Amygdala (tissue), 56 donors: ENCODE results near the gene PHACTR3.
A peak's percentile ranks its signal among the peaks of the same experiment; 100 is the strongest.
"Not testable (repeated sequence)": the region's sequence is repeated elsewhere in the genome, so short reads cannot be mapped to it uniquely, and the experiment has no call there.

ENCODE experiments used
- DNase-seq, 56 donors: peaks; one replicate each; lab custom pipeline; 2025; lab: John Stamatoyannopoulos, UW

The PHACTR3 gene

DNA sequence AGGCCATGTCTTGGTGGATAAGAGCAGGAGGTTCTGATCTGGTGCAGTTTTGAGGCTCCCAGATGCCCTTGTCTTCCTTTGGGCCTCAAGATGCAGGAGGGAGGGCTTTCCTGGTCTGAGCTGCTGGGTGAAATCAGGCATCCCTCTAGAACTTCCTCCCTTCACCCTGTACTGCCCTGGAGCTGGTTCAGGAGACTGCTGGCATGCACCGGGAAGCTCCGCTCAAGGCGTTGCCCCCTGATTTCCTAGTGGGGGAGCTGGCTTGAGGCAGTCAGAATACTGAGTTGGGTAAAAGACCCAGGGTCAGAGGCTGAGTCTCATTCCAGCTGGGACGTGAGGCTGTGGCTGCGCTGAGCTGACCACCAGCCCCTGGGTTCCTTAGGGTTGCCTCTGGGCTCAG, 12.0 kb downstream of the PHACTR3 start:
- no peak for DNase-seq

GRCh38 chr20:59617221-59617620, 12.9 kb downstream of the PHACTR3 start:
- DNase-seq, result no peak

- peak in 12 of 56 donors; percentile 23 to 50 (median 34) for DNase-seq
Observed at GRCh38 chr20:59618131-59618530, 13.8 kb downstream of the PHACTR3 start.

- not testable (repeated sequence) for DNase-seq
Observed at GRCh38 chr20:59618585-59618984, 14.2 kb downstream of the PHACTR3 start.

GRCh38 chr20:59620860-59621505, 16.6 kb downstream of the PHACTR3 start:
- peak in 4 of 56 donors; percentile 29 to 44 (median 35) for DNase-seq

- no peak for DNase-seq
Observed at GRCh38 chr20:59622496-59622895, 18.2 kb downstream of the PHACTR3 start.

DNA sequence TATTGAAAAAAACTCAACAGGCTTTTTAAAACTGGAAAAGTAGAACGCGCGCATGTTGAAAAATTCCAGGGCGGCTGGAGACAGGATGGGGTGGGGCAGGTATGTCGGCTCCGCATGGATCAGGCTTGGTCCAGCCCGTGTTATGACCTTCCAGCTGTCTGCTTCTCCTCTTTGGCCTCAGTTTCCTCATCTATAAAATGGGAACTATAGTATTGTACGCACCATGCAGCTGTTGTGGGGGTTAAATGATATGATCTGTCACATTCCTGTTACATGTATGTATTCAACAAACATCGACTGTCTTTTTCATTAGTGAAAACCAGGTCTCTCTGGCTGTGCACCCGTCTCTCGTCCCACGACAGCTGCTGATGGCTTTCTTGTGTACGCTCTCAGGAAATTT, 18.8 kb downstream of the PHACTR3 start:
- DNase-seq, result no peak

DNA sequence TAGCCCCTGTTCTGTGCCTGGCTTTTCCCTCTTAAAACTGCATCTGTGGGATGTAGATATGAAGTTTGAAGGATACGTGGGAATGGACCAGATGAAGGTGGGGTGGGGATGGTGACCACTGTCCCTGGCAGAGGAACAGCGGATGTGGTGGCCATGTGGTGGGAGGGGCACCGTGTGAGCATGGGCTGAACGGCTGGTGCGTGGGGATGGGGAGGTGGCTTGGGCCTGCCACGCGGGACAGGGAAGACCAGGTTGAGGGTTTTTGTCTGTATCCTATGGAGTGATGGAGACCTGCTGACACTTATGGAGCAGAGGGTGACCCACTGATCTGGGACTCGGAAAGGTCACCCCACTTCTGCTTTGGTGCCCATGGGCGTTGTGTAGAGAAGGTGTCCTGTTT, 19.2 kb downstream of the PHACTR3 start:
- no peak for DNase-seq

- DNase-seq, result no peak
Observed at GRCh38 chr20:59624401-59624800, 20.1 kb downstream of the PHACTR3 start.

- peak in 10 of 56 donors; percentile 34 to 56 (median 46) for DNase-seq
Observed at GRCh38 chr20:59625214-59625922, 21.0 kb downstream of the PHACTR3 start.

DNA sequence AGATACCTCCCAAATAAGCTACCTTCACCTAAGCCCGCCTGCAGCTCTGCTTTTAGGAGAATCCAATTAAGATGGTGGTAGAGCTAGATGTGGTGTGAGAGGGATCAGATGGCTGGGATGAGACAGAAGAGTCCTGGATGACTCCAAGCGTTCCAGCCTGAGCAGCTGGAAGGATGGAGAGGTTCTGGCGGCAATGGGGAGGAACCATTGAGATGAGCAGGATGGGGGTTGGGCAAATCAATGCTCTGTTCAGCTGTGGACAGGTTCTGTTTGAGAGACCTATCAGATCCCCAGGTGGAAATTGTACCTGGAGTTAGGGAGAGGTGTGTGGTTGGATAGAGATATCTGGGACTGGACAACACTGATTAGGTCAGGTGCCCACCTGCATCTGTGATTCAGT, 23.0 kb downstream of the PHACTR3 start:
- no peak for DNase-seq

GRCh38 chr20:59628171-59628570, 23.8 kb downstream of the PHACTR3 start:
- peak; percentile 39 to 97 (median 91) for DNase-seq

DNA sequence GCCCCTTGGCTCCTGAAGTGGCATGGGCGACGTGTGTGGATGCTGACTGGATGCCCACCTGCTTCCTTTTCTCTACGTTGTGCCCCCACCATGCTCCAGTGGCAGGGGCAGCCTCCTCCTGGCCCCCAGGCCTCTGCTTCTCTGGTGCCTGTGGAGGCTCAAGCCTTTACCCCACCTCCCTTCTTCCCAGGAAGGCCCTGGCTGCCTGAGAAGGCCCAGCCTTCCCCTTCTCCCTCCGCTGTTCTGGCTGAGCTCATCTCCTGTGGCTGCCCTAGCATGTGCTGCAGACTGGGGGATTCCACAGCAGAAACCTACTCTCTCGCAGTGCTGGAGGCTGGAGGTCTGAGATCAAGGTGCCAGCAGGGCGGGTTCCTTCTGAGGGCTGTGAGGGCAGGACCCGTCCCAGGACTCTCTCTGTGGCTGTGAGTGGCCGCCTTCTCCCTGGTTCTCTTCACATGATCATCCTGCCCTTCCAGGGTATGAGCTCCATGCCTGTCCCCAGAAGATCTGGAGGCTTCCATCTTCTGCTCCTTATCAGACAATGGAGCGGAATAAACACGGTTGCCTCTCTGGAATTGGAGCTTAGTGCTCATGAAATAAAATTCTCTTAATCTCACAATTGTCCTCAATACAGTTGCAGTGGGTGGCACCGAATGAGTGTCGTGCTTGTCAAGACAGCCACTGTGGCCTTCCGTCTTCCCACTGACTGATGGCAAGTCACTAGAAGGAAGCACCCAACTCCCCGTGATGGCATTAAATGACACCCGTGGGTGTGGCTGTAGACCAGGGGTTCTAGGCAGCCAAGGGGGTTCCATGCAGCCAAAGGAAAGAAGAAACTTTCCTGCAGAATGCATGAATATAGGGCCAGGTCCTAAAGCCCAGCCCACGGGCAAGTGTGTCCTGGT, 25.1 kb downstream of the PHACTR3 start:
- DNase-seq, result no peak

- no peak for DNase-seq
Observed at GRCh38 chr20:59630526-59630925, 26.2 kb downstream of the PHACTR3 start.

GRCh38 chr20:59631751-59632540, 27.6 kb downstream of the PHACTR3 start:
- DNase-seq, result no peak

GRCh38 chr20:59632541-59633113, 28.3 kb downstream of the PHACTR3 start:
- no peak for DNase-seq

GRCh38 chr20:59633656-59634251, 29.4 kb downstream of the PHACTR3 start:
- DNase-seq, result no peak

DNA sequence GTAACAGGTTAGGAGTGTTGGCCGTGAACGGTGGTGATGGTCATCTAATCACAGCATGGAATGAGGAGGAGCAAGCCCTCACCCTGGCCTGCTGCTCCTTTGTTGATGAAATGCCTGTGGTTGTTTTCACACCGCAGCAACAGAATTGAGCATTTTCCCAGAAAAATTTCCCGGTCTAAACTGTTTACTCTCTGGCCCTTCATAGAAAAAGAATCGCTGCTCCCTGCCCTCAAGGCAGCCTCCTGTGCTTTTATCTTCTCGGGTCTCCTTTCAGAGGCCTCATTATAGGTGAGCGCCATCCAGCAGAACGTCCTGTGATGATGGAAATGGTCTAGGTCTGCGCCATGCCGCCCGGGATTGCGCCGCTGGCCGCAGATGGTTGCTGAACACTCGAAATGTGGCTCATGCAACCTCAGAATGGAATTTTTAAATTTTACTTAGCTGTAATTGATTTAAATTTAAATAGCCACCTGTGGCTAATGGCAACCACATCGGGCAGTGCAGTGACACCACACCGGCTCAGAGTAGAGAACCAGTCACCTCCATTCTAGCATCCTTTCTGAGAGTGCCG, 30.2 kb downstream of the PHACTR3 start:
- DNase-seq, result no peak

GRCh38 chr20:59636766-59637370, 32.5 kb downstream of the PHACTR3 start:
- DNase-seq, result no peak
